HepG2 (cell line): Measurements from ENCODE around the gene RSPH9. TPM values are rescaled to one million over a fixed set of nuclear protein-coding genes. Genes with fewer than 3 reads are reported as not detected.

Source experiments
- ARID5B ChIP-seq: IDR thresholded peaks from 2 replicates; pipeline ENCODE4 v1.4.0; 2020; ENCODE audit warnings: mild to moderate bottlenecking, missing genetic modification reagents
- ARNT ChIP-seq: fragments of 450-650 bp; IDR thresholded peaks from 2 replicates; pipeline ENCODE4 v1.6.1; 2017
- ATM ChIP-seq: fragments of 450-650 bp; IDR thresholded peaks from 2 replicates; pipeline ENCODE4 v1.7.1; 2017; ENCODE audit warnings: mild to moderate bottlenecking, borderline replicate concordance
- ATRX ChIP-seq: sonication (generic); formaldehyde crosslinking; IDR thresholded peaks from 2 replicates; pipeline ENCODE4 v1.4.0; 2020; ENCODE audit warnings: missing genetic modification reagents, borderline replicate concordance
- E2F5 ChIP-seq: sonication (generic); formaldehyde crosslinking; conservative IDR thresholded peaks from 2 replicates; pipeline ENCODE4 v1.4.0; 2020; ENCODE audit warnings: missing genetic modification reagents
- FUBP1 ChIP-seq: sonication (generic); formaldehyde crosslinking; IDR thresholded peaks from 2 replicates; pipeline ENCODE4 v1.5.1; 2020; ENCODE audit warnings: missing genetic modification reagents, mild to moderate bottlenecking, borderline replicate concordance
- GLI4 ChIP-seq: sonication (generic); formaldehyde crosslinking; IDR thresholded peaks from 2 replicates; pipeline ENCODE4 v1.5.1; 2020; ENCODE audit warnings: missing genetic modification reagents, mild to moderate bottlenecking, moderate library complexity, borderline replicate concordance
- JDP2 ChIP-seq: sonication (generic); formaldehyde crosslinking; IDR thresholded peaks from 2 replicates; pipeline ENCODE4 v1.8.1; 2022; ENCODE audit warnings: missing genetic modification reagents, borderline replicate concordance
- MED13 ChIP-seq: sonication (generic); formaldehyde crosslinking; IDR thresholded peaks from 2 replicates; pipeline ENCODE4 v1.5.0; 2020; ENCODE audit warnings: missing genetic modification reagents
- MIXL1 ChIP-seq: IDR thresholded peaks from 2 replicates; pipeline ENCODE4 v1.6.1; 2016
- MZF1 ChIP-seq: sonication (generic); formaldehyde crosslinking; IDR thresholded peaks from 2 replicates; pipeline ENCODE4 v1.8.1; 2023; ENCODE audit warnings: mild to moderate bottlenecking, missing genetic modification reagents, borderline replicate concordance
- NFYC ChIP-seq: IDR thresholded peaks from 2 replicates; pipeline ENCODE4 v1.6.1; 2016; ENCODE audit warnings: missing genetic modification reagents, missing compliant biosample characterization
- NR2C2 ChIP-seq: sonication (generic); formaldehyde crosslinking; IDR thresholded peaks from 2 replicates; pipeline ENCODE4 v1.4.0; 2020; ENCODE audit warnings: missing genetic modification reagents, mild to moderate bottlenecking, moderate library complexity, borderline replicate concordance
- TCF7 ChIP-seq: sonication (generic); IDR thresholded peaks from 2 replicates; pipeline ENCODE4 v1.6.1; 2016; ENCODE audit warnings: antibody characterized with exemption, low read depth
- TEAD2 ChIP-seq: sonication (generic); formaldehyde crosslinking; IDR thresholded peaks from 2 replicates; pipeline ENCODE4 v1.9.0; 2021; ENCODE audit warnings: missing genetic modification reagents
- U2AF2 ChIP-seq: fragments of 200-400 bp; formaldehyde crosslinking; IDR thresholded peaks from 2 replicates; pipeline ENCODE4 v1.6.1; 2017; ENCODE audit warnings: low read depth, mild to moderate bottlenecking, low read length
- ZNF224 ChIP-seq: sonication (generic); formaldehyde crosslinking; IDR thresholded peaks from 2 replicates; pipeline ENCODE4 v1.5.0; 2020; ENCODE audit warnings: mild to moderate bottlenecking, missing genetic modification reagents
- ZNF232 ChIP-seq: sonication (generic); formaldehyde crosslinking; IDR thresholded peaks from 2 replicates; pipeline ENCODE4 v1.4.0; 2020; ENCODE audit warnings: missing genetic modification reagents, borderline replicate concordance
- ZNF253 ChIP-seq: sonication (generic); formaldehyde crosslinking; IDR thresholded peaks from 2 replicates; pipeline ENCODE4 v1.8.0; 2022; ENCODE audit warnings: mild to moderate bottlenecking, missing genetic modification reagents, borderline replicate concordance
- ZNF33B ChIP-seq: sonication (generic); formaldehyde crosslinking; IDR thresholded peaks from 2 replicates; pipeline ENCODE4 v1.5.1; 2020; ENCODE audit warnings: mild to moderate bottlenecking, missing genetic modification reagents
- ZNF451 ChIP-seq: sonication (generic); formaldehyde crosslinking; IDR thresholded peaks from 2 replicates; pipeline ENCODE4 v1.5.0; 2020; ENCODE audit warnings: mild to moderate bottlenecking, missing genetic modification reagents
- ZNF607 ChIP-seq: sonication (generic); formaldehyde crosslinking; IDR thresholded peaks from 2 replicates; pipeline ENCODE4 v1.5.1; 2020; ENCODE audit warnings: missing genetic modification reagents, mild to moderate bottlenecking, borderline replicate concordance
- ZNF670 ChIP-seq: sonication (generic); formaldehyde crosslinking; IDR thresholded peaks from 2 replicates; pipeline ENCODE4 v1.8.0; 2022; ENCODE audit warnings: mild to moderate bottlenecking, missing genetic modification reagents, borderline replicate concordance
- ZNF747 ChIP-seq: sonication (generic); formaldehyde crosslinking; IDR thresholded peaks from 2 replicates; pipeline ENCODE4 v1.8.1; 2023; ENCODE audit warnings: missing genetic modification reagents, mild to moderate bottlenecking, borderline replicate concordance
- ZNF749 ChIP-seq: sonication (generic); formaldehyde crosslinking; IDR thresholded peaks from 2 replicates; pipeline ENCODE4 v1.8.0; 2022; ENCODE audit warnings: mild to moderate bottlenecking, missing genetic modification reagents, moderate library complexity, borderline replicate concordance
- ZNF75D ChIP-seq: sonication (generic); formaldehyde crosslinking; IDR thresholded peaks from 2 replicates; pipeline ENCODE4 v1.8.1; 2023; ENCODE audit warnings: missing genetic modification reagents, mild to moderate bottlenecking, borderline replicate concordance
- ZNF772 ChIP-seq: sonication (generic); formaldehyde crosslinking; IDR thresholded peaks from 2 replicates; pipeline ENCODE4 v1.5.0; 2020; ENCODE audit warnings: mild to moderate bottlenecking, missing genetic modification reagents
- polyA plus RNA-seq, 8 experiments: library from polyadenylated mRNA; depleted of rRNA in 3 of 8; stranded (reverse) in 7 of 8; unstranded in 1 of 8; fragments of >200 nt; fragmentation: Illumina TruSeq in 4 of 8; extraction: Trizol in 4 of 8; gene quantifications; 2 replicates each; pipeline versions ENCODE4 v1.2.1 to v1.2.3, GENCODE V29; 2011 to 2016; ENCODE audit warnings: low read depth in 4 of 8, missing spikeins in 1 of 8, mixed read lengths in 1 of 8; ENCODE audit not compliant: insufficient read depth in 1 of 8
- total RNA-seq, 5 experiments: library from RNA; depleted of rRNA; stranded (reverse); fragments of >200 nt; fragmentation: Illumina TruSeq; extraction: Trizol; gene quantifications; 2 replicates each; pipeline ENCODE4 v1.2.3, GENCODE V29; 2016; ENCODE audit warnings: low read depth in 1 of 5

The RSPH9 gene
- total and polyA plus RNA-seq, 2 of the 13 experiments (the other 11 are each of a cell fraction or from before 2014, with no cell fraction given) = 0.04 TPM; not detected in 1

GRCh38 chr6:43629104-43629504 is 15.7 kb upstream of the RSPH9 start, which contains the start of gene GTPBP2 (continued):
- no peak for TF ChIP-seq ZNF33B
- peak; percentile 97 for TF ChIP-seq NR2C2 (CRISPR knock-in tag)
- no peak for TF ChIP-seq ATM
- TF ChIP-seq ATRX (CRISPR knock-in tag) = no peak
- TF ChIP-seq TEAD2 (CRISPR knock-in tag) = no peak
- no peak for TF ChIP-seq ARNT
- no peak for TF ChIP-seq U2AF2
- TF ChIP-seq ZNF749 (CRISPR knock-in tag) = no peak
- TF ChIP-seq TCF7 = no peak
- 0 out of 2 replicates have a peak, but pooled peaks have one; percentile 10 for TF ChIP-seq MIXL1
- TF ChIP-seq E2F5 = peak; percentile 82
- TF ChIP-seq ZNF75D (CRISPR knock-in tag) = no peak
- no peak for TF ChIP-seq ZNF747
- no peak for TF ChIP-seq ZNF253 (CRISPR knock-in tag)
- TF ChIP-seq ZNF224 (CRISPR knock-in tag) = no peak
- no peak for TF ChIP-seq FUBP1
- no peak for TF ChIP-seq JDP2
- TF ChIP-seq MED13 (CRISPR knock-in tag) = no peak
- TF ChIP-seq ZNF670 (CRISPR knock-in tag) = no peak
- no peak for TF ChIP-seq ZNF607 (CRISPR knock-in tag)
- TF ChIP-seq NFYC (CRISPR knock-in tag) = peak; percentile 64
- no peak for TF ChIP-seq MZF1 (CRISPR knock-in tag)
- no peak for TF ChIP-seq GLI4 (CRISPR knock-in tag)
- TF ChIP-seq ZNF772 (CRISPR knock-in tag) = no peak; the same call in 1 of the 2 replicates
- no peak for TF ChIP-seq ZNF232
- no peak for TF ChIP-seq ARID5B
- TF ChIP-seq ZNF451 = no peak
